Adrenal gland (tissue), 5 donors: ENCODE measurements around the gene FAM76A.

Experiments used
- POLR2A ChIP-seq, 2 donors: fragments of 450-650 bp; IDR thresholded peaks; one replicate each; pipeline ENCODE4 v1.6.1; 2017; ENCODE audit warnings: antibody characterized with exemption in 2 of 2, mild to moderate bottlenecking in 2 of 2, moderate library complexity in 1 of 2
- TF ChIP-seq, protein P1 (sequence below), 6 experiments: fragments of 450-650 bp in 4 of 6; fragments of 200-600 bp in 2 of 6; sonication (generic) in 1 of 6; IDR thresholded peaks; 1 replicate in 5 of 6; 2 replicates in 1 of 6; pipeline versions ENCODE4 v1.5.1 to v1.8.0; 2016 to 2021; ENCODE audit warnings: antibody characterized with exemption in 6 of 6, mild to moderate bottlenecking in 2 of 6, moderate library complexity in 1 of 6
- donor health status: DM: no; HTN: no; CAD: no.

DNA sequence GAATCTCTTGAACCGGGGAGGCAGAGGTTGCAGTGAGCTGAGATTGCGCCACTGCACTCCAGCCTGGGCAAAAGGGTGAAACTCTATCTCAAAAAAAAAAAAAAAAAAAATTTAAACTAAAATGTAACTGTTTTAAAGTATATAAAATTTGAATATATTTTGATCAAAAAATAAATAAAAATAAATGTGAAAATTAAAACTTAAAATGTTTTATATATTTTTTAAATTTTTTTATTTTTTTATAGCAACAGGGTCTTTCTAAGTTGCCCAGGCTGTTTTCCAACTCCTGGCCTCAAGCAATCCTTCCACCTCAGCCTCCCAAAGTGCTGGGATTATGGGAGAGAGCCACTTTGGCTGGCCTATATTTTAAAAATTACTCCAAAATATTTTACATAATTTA, 15.2 kb upstream of the FAM76A start:
- TF ChIP-seq, protein P1, sequence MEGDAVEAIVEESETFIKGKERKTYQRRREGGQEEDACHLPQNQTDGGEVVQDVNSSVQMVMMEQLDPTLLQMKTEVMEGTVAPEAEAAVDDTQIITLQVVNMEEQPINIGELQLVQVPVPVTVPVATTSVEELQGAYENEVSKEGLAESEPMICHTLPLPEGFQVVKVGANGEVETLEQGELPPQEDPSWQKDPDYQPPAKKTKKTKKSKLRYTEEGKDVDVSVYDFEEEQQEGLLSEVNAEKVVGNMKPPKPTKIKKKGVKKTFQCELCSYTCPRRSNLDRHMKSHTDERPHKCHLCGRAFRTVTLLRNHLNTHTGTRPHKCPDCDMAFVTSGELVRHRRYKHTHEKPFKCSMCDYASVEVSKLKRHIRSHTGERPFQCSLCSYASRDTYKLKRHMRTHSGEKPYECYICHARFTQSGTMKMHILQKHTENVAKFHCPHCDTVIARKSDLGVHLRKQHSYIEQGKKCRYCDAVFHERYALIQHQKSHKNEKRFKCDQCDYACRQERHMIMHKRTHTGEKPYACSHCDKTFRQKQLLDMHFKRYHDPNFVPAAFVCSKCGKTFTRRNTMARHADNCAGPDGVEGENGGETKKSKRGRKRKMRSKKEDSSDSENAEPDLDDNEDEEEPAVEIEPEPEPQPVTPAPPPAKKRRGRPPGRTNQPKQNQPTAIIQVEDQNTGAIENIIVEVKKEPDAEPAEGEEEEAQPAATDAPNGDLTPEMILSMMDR (IDR thresholded peaks at IDR 0.05): no peak
- TF ChIP-seq POLR2A (IDR thresholded peaks at IDR 0.05): no peak
